HepG2 (cell line): ENCODE results near the gene HNRNPC. TPM values are rescaled to one million over a fixed set of nuclear protein-coding genes. Genes with fewer than 3 reads are reported as not detected.

Experiments
- BRCA1 ChIP-seq: sonication (generic); formaldehyde crosslinking; IDR thresholded peaks from 2 replicates; pipeline ENCODE4 v1.4.0; 2020; ENCODE audit warnings: missing genetic modification reagents
- CCDC6 ChIP-seq: sonication (generic); formaldehyde crosslinking; IDR thresholded peaks from 2 replicates; pipeline ENCODE4 v1.8.1; 2022; ENCODE audit warnings: mild to moderate bottlenecking, missing genetic modification reagents, moderate library complexity
- CEBPG ChIP-seq: IDR thresholded peaks from 2 replicates; pipeline ENCODE4 v1.6.1; 2016
- CENPX ChIP-seq: sonication (generic); formaldehyde crosslinking; IDR thresholded peaks from 2 replicates; pipeline ENCODE4 v1.9.0; 2021; ENCODE audit warnings: mild to moderate bottlenecking, missing genetic modification reagents, moderate library complexity
- EP300 ChIP-seq, 3 experiments: sonication (generic) in 1 of 3; formaldehyde crosslinking in 1 of 3; IDR thresholded peaks; 2 replicates each; pipeline versions ENCODE4 v1.5.1 to v1.6.1; 2011 to 2020; ENCODE audit warnings: low read depth in 2 of 3, low read length in 2 of 3, borderline replicate concordance in 1 of 3, improper control_type of control experiment in 1 of 3, mild to moderate bottlenecking in 1 of 3, missing genetic modification reagents in 1 of 3, moderate library complexity in 1 of 3
- ETS1 ChIP-seq: sonication (generic); formaldehyde crosslinking; IDR thresholded peaks from 2 replicates; pipeline ENCODE4 v1.4.0; 2020; ENCODE audit warnings: missing genetic modification reagents
- HNF4G ChIP-seq, 2 experiments: sonication (generic) in 1 of 2; formaldehyde crosslinking in 1 of 2; IDR thresholded peaks; 2 replicates each; pipeline versions ENCODE4 v1.4.0 to v1.6.1; 2011 to 2020; ENCODE audit warnings: borderline replicate concordance in 2 of 2, low read depth in 2 of 2, mild to moderate bottlenecking in 2 of 2, low read length in 1 of 2, missing genetic modification reagents in 1 of 2, moderate library complexity in 1 of 2
- HNRNPK ChIP-seq: fragments of 200-400 bp; formaldehyde crosslinking; IDR thresholded peaks from 2 replicates; pipeline ENCODE4 v1.6.1; 2018; ENCODE audit warnings: low read length, low read depth, moderate library complexity, mild to moderate bottlenecking; ENCODE audit not compliant: poor library complexity, severe bottlenecking
- KIAA2018 ChIP-seq: sonication (generic); formaldehyde crosslinking; IDR thresholded peaks from 2 replicates; pipeline ENCODE4 v1.5.0; 2020; ENCODE audit warnings: mild to moderate bottlenecking, missing genetic modification reagents, borderline replicate concordance
- MZF1 ChIP-seq: sonication (generic); formaldehyde crosslinking; IDR thresholded peaks from 2 replicates; pipeline ENCODE4 v1.8.1; 2023; ENCODE audit warnings: mild to moderate bottlenecking, missing genetic modification reagents, borderline replicate concordance
- POLR2G ChIP-seq: fragments of 200-400 bp; formaldehyde crosslinking; IDR thresholded peaks from 2 replicates; pipeline ENCODE4 v1.6.1; 2018; ENCODE audit warnings: mild to moderate bottlenecking, low read depth, low read length, moderate library complexity
- PRMT3 ChIP-seq: sonication (generic); formaldehyde crosslinking; IDR thresholded peaks from 2 replicates; pipeline ENCODE4 v1.8.1; 2022; ENCODE audit warnings: low read depth, mild to moderate bottlenecking, moderate library complexity, missing genetic modification reagents, borderline replicate concordance
- RBM22 ChIP-seq: fragments of 200-400 bp; formaldehyde crosslinking; optimal IDR thresholded peaks from 2 replicates; pipeline ENCODE3; 2017; ENCODE audit warnings: mild to moderate bottlenecking, low read length, moderate library complexity
- SALL2 ChIP-seq: sonication (generic); formaldehyde crosslinking; IDR thresholded peaks from 2 replicates; pipeline ENCODE4 v1.8.1; 2023; ENCODE audit warnings: mild to moderate bottlenecking, missing genetic modification reagents, inconsistent platforms
- SMAD1 ChIP-seq: sonication (generic); formaldehyde crosslinking; IDR thresholded peaks from 2 replicates; pipeline ENCODE4 v1.4.0; 2020; ENCODE audit warnings: missing genetic modification reagents, low read depth, mild to moderate bottlenecking, borderline replicate concordance
- SMARCE1 ChIP-seq: fragments of 450-650 bp; IDR thresholded peaks from 2 replicates; pipeline ENCODE4 v1.6.1; 2017; ENCODE audit warnings: borderline replicate concordance
- SNRNP70 ChIP-seq: fragments of 200-400 bp; formaldehyde crosslinking; IDR thresholded peaks from 2 replicates; pipeline ENCODE4 v1.6.1; 2017; ENCODE audit warnings: mild to moderate bottlenecking, low read depth, low read length, moderate library complexity
- TEAD3 ChIP-seq: optimal IDR thresholded peaks from 2 replicates; pipeline ENCODE3; 2016; ENCODE audit warnings: borderline replicate concordance
- ZNF101 ChIP-seq: sonication (generic); formaldehyde crosslinking; IDR thresholded peaks from 2 replicates; pipeline ENCODE4 v1.4.0; 2020; ENCODE audit warnings: mild to moderate bottlenecking, low read depth, missing genetic modification reagents, borderline replicate concordance
- ZSCAN30 ChIP-seq: sonication (generic); formaldehyde crosslinking; IDR thresholded peaks from 2 replicates; pipeline ENCODE4 v1.5.0; 2020; ENCODE audit warnings: mild to moderate bottlenecking, missing genetic modification reagents
- polyA plus RNA-seq, 8 experiments: library from polyadenylated mRNA; depleted of rRNA in 3 of 8; stranded (reverse) in 7 of 8; unstranded in 1 of 8; fragments of >200 nt; fragmentation: Illumina TruSeq in 4 of 8; extraction: Trizol in 4 of 8; gene quantifications; 2 replicates each; pipeline versions ENCODE4 v1.2.1 to v1.2.3, GENCODE V29; 2011 to 2016; ENCODE audit warnings: low read depth in 4 of 8, missing spikeins in 1 of 8, mixed read lengths in 1 of 8; ENCODE audit not compliant: insufficient read depth in 1 of 8
- total RNA-seq, 5 experiments: library from RNA; depleted of rRNA; stranded (reverse); fragments of >200 nt; fragmentation: Illumina TruSeq; extraction: Trizol; gene quantifications; 2 replicates each; pipeline ENCODE4 v1.2.3, GENCODE V29; 2016; ENCODE audit warnings: low read depth in 1 of 5

The HNRNPC gene
- total and polyA plus RNA-seq, 2 of the 13 experiments (the other 11 are each of a cell fraction or from before 2014, with no cell fraction given) = 628 to 1,099 TPM

- TF ChIP-seq MZF1 (CRISPR knock-in tag) (0 out of 2 replicates have a peak, but pooled peaks have one; percentile 36), RBM22 (peak; percentile 96), CEBPG (CRISPR knock-in tag) (peak; percentile 59; the same call in 1 of the 2 replicates), TEAD3 (CRISPR knock-in tag) (peak; percentile 25), ETS1 (CRISPR knock-in tag) (no peak), HNF4G (IDR thresholded peaks at IDR 0.05; ENCODE audit: borderline replicate concordance, low read depth, low read length) (no peak), HNF4G (CRISPR knock-in tag; IDR thresholded peaks at IDR 0.05; ENCODE audit: borderline replicate concordance, low read depth) (no peak), SMARCE1 (no peak), ZNF101 (no peak), EP300 (IDR thresholded peaks at IDR 0.05; ENCODE audit: low read depth in 2 of 2, low read length in 2 of 2) (no peak), EP300 (CRISPR knock-in tag; IDR thresholded peaks at IDR 0.05; ENCODE audit: borderline replicate concordance) (no peak), PRMT3 (CRISPR knock-in tag) (no peak), CCDC6 (CRISPR knock-in tag) (no peak), CENPX (CRISPR knock-in tag) (no peak), POLR2G (peak; percentile 31; the same call in 1 of the 2 replicates), SMAD1 (CRISPR knock-in tag) (no peak), SNRNP70 (no peak), ZSCAN30 (no peak), SALL2 (CRISPR knock-in tag) (0 out of 2 replicates have a peak, but pooled peaks have one; percentile 29), KIAA2018 (CRISPR knock-in tag) (no peak), HNRNPK (no peak), BRCA1 (CRISPR knock-in tag) (no peak)
Measured at GRCh38 chr14:21231020-21231652, 38.1 kb downstream of the HNRNPC start (continued).
